B cell (primary cell): ENCODE measurements around the gene NPVF. TPM values are rescaled to one million over a fixed set of nuclear protein-coding genes. Genes with fewer than 3 reads are reported as not detected.

ENCODE experiments used
- ATAC-seq: fragments of 200-7000 bp; cut with Tn5 transposase; one replicate; pipeline ENCODE4 v1.10.0; 2021; ENCODE audit warnings: low read depth, mild to moderate bottlenecking, moderate number of reproducible peaks, moderate library complexity
- CTCF ChIA-PET: fragments of 350-600 bp; sonication (Branson Sonifier 250); formaldehyde crosslinking; loops from one replicate; lab custom pipeline; 2021; ENCODE audit warnings: antibody characterized with exemption, inconsistent platforms; lab: Charles Lee
- POLR2A ChIA-PET: fragments of 350-600 bp; sonication (Branson Sonifier 250); formaldehyde crosslinking; loops from one replicate; lab custom pipeline; 2021; ENCODE audit warnings: antibody characterized with exemption; lab: Charles Lee
- DNase-seq: peaks from one replicate; pipeline ENCODE4 v3.0.0; 2013
- H2AFZ ChIP-seq: 2 replicates; pipeline ENCODE4 v1.6.1; 2012; ENCODE audit warnings: mild to moderate bottlenecking, low read depth, low read length; ENCODE audit not compliant: insufficient read depth, poor library complexity, severe bottlenecking
- H3K27ac ChIP-seq, 2 donors: 1 replicate in 1 of 2; 2 replicates in 1 of 2; pipeline ENCODE4 v1.5.1; 2012 to 2013; ENCODE audit warnings: low read length in 2 of 2, mild to moderate bottlenecking in 2 of 2, moderate library complexity in 1 of 2
- H3K27me3 ChIP-seq, 4 experiments: fragments of 200-600 bp in 1 of 4; sonication (generic) in 1 of 4; replicated peaks in 1 of 4; 1 replicate in 2 of 4; 2 replicates in 2 of 4; pipeline versions ENCODE4 v1.6.1 to v1.7.0; 2013 to 2016; ENCODE audit warnings: low read length in 3 of 4, mild to moderate bottlenecking in 2 of 4, mixed read lengths in 1 of 4, moderate library complexity in 1 of 4; ENCODE audit not compliant: insufficient read depth in 4 of 4, control insufficient read depth in 3 of 4; ENCODE audit errors: control extremely low read depth in 1 of 4
- H3K36me3 ChIP-seq, 2 experiments: replicated peaks in 1 of 2; 1 replicate in 1 of 2; 2 replicates in 1 of 2; pipeline versions ENCODE4 v1.6.1 to v1.7.1; 2013; ENCODE audit warnings: low read length in 1 of 2; ENCODE audit not compliant: insufficient read depth in 2 of 2, control insufficient read depth in 1 of 2; ENCODE audit errors: control extremely low read depth in 1 of 2, extremely low read depth in 1 of 2
- H3K4me1 ChIP-seq, 2 donors: fragments of 200-600 bp in 1 of 2; sonication (generic) in 1 of 2; 1 replicate in 1 of 2; 2 replicates in 1 of 2; pipeline versions ENCODE4 v1.5.1 to v1.6.1; 2013 to 2017; ENCODE audit warnings: low read length in 2 of 2; ENCODE audit not compliant: control insufficient read depth in 2 of 2, insufficient read depth in 2 of 2
- H3K4me2 ChIP-seq: replicated peaks from 2 replicates; pipeline ENCODE3; 2012; ENCODE audit warnings: mild to moderate bottlenecking, low read depth, low read length; ENCODE audit not compliant: poor library complexity, severe bottlenecking
- H3K4me3 ChIP-seq, 5 experiments: fragments of 200-600 bp in 1 of 5; sonication (generic) in 1 of 5; 1 replicate in 3 of 5; 2 replicates in 2 of 5; pipeline versions ENCODE4 v1.5.1 to v1.7.0; 2011 to 2016; ENCODE audit warnings: low read length in 4 of 5, mild to moderate bottlenecking in 4 of 5, low read depth in 2 of 5, control low read depth in 1 of 5, moderate library complexity in 1 of 5; ENCODE audit not compliant: insufficient read depth in 1 of 5; ENCODE audit errors: control extremely low read depth in 1 of 5, extremely low read depth in 1 of 5
- H3K79me2 ChIP-seq: fragments of 200-600 bp; sonication (generic); one replicate; pipeline ENCODE4 v1.6.0; 2016; ENCODE audit warnings: low read length; ENCODE audit not compliant: control insufficient read depth, insufficient read depth
- H3K9ac ChIP-seq: fragments of 200-600 bp; sonication (generic); 2 replicates; pipeline ENCODE4 v1.6.1; 2017; ENCODE audit warnings: mild to moderate bottlenecking, low read length, moderate library complexity
- H3K9me3 ChIP-seq, 3 donors: one replicate each; pipeline versions ENCODE4 v1.6.1 to v1.7.1; 2013; ENCODE audit warnings: low read length in 2 of 3; ENCODE audit not compliant: control insufficient read depth in 2 of 3, insufficient read depth in 1 of 3; ENCODE audit errors: control extremely low read depth in 1 of 3
- H4K20me1 ChIP-seq: 2 replicates; pipeline ENCODE4 v1.6.0; 2012; ENCODE audit warnings: mild to moderate bottlenecking, low read length; ENCODE audit not compliant: insufficient read depth, control insufficient read depth, poor library complexity, severe bottlenecking
- H3K27ac Mint-ChIP-seq: one replicate; pipeline ENCODE4 v1.8.0; 2021; ENCODE audit warnings: mixed read lengths
- H3K27me3 Mint-ChIP-seq: one replicate; pipeline ENCODE4 v1.8.0; 2021; ENCODE audit warnings: mixed read lengths
- H3K4me1 Mint-ChIP-seq: one replicate; pipeline ENCODE4 v1.8.0; 2021; ENCODE audit warnings: mixed read lengths
- H3K4me3 Mint-ChIP-seq: one replicate; pipeline ENCODE4 v1.8.0; 2021; ENCODE audit warnings: mixed read lengths
- H3K9me3 Mint-ChIP-seq: one replicate; pipeline ENCODE4 v1.8.0; 2022; ENCODE audit warnings: mixed read lengths; ENCODE audit not compliant: insufficient read depth
- EZH2 ChIP-seq: IDR thresholded peaks from 2 replicates; pipeline ENCODE4 v1.6.1; 2012; ENCODE audit warnings: borderline replicate concordance, low read depth, mild to moderate bottlenecking, moderate library complexity, low read length; ENCODE audit not compliant: insufficient read depth, poor library complexity, severe bottlenecking
- WGBS: methylation state at CpG from one replicate; pipeline ENCODE4 v1.1.5; 2013; ENCODE audit warnings: missing lambda C conversion rate; ENCODE audit not compliant: insufficient coverage; 5-methylcytosine and 5-hydroxymethylcytosine counted together
- intact Hi-C: fragments of 100-400 bp; cut with micrococcal nuclease; formaldehyde crosslinking; loops from one replicate; pipeline ENCODE4 v1.10.0; 2022
- polyA plus RNA-seq: library from polyadenylated mRNA; depleted of rRNA; stranded (reverse); fragments of >200 nt; gene quantifications from 2 replicates; pipeline ENCODE4 v1.2.3, GENCODE V29; 2012
- total RNA-seq, 2 donors: library from RNA; stranded (reverse); fragments of 120-200 nt in 1 of 2; gene quantifications; 1 replicate in 1 of 2; 2 replicates in 1 of 2; pipeline versions ENCODE4 v1.2.3 to v1.2.4, GENCODE V29; 2013 to 2022
- TF ChIP-seq, protein P1 (sequence below): fragments of 200-600 bp; IDR thresholded peaks from one replicate; pipeline ENCODE4 v1.8.0; 2022; ENCODE audit warnings: antibody characterized with exemption, mild to moderate bottlenecking

NPVF gene
- total and polyA plus RNA-seq, 2 donors (not counting 1 experiment from before 2014, with no cell fraction given), result not detected

DNA sequence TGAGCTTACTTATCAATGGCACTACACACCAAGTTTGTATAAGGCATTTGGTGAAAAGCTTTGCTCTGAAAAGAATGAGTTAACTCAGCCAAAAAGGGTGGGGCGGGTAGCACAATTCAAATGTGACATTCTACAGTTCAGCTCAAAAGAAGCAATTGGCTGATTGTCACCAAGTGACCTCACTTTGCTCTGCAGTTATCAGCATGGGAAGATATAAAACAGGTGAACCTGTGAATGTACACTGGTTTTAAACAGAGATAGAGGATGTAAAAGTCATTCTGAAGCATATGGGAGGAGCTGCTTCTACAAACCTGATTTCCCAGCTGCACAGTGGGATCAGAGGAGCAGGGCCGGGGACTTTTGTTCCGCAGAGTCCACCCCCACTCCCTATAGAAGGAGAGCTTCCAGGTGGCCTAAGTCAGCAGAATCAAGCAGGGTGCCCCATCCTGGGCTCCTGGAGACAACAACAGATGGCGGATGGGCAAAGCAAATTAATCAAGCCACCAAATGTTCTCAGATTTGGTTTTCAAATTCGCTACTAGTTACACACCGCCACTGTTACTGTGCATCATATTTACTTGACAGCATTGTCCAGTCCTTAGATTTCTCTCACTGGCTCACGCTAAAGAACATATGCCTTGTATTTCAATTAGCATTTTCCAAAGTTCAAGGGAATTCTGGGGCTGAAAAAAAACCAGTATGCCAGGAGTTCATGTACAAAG, 27.5 kb upstream of the NPVF start:
- H2AFZ ChIP-seq, result no peak overlapping the region
- no peak overlapping the region for H3K4me3 Mint-ChIP-seq
- POLR2A ChIA-PET, result no interaction called here
- no peaks in the 10 kb centered on the region for H3K9me3 Mint-ChIP-seq
- no peak overlapping the region for H3K9ac ChIP-seq
- intact Hi-C loops, result no loop called here
- no peaks in the 10 kb centered on the region for H3K36me3 ChIP-seq
- TF ChIP-seq, protein P1, sequence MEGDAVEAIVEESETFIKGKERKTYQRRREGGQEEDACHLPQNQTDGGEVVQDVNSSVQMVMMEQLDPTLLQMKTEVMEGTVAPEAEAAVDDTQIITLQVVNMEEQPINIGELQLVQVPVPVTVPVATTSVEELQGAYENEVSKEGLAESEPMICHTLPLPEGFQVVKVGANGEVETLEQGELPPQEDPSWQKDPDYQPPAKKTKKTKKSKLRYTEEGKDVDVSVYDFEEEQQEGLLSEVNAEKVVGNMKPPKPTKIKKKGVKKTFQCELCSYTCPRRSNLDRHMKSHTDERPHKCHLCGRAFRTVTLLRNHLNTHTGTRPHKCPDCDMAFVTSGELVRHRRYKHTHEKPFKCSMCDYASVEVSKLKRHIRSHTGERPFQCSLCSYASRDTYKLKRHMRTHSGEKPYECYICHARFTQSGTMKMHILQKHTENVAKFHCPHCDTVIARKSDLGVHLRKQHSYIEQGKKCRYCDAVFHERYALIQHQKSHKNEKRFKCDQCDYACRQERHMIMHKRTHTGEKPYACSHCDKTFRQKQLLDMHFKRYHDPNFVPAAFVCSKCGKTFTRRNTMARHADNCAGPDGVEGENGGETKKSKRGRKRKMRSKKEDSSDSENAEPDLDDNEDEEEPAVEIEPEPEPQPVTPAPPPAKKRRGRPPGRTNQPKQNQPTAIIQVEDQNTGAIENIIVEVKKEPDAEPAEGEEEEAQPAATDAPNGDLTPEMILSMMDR, result no peak
- no peak for TF ChIP-seq EZH2
- H4K20me1 ChIP-seq, result no peaks in the 10 kb centered on the region
- ATAC-seq, result no peak
- no peak overlapping the region for H3K4me3 ChIP-seq
- no peak overlapping the region for H3K27ac Mint-ChIP-seq
- peaks cover under 1% of the 10 kb centered on the region for H3K4me1 Mint-ChIP-seq
- H3K4me1 ChIP-seq, result peaks cover 2 to 7% of the 10 kb centered on the region in 2 donors
- no peak for DNase-seq
- H3K27me3 ChIP-seq, result peaks cover 0 to 13% (median 3%) of the 10 kb centered on the region in 4 experiments
- CTCF ChIA-PET, result interaction anchor here (0.6 to 2.7 kb wide), 11 partner anchors 9 to 1707 kb away, joined by 3 to 12 read pairs (median 4); no protein-coding TSS in a partner anchor
- no peak overlapping the region for H3K4me2 ChIP-seq
- H3K79me2 ChIP-seq, result no peaks in the 10 kb centered on the region
- 99% methylated on average over 6 of the region's 7 CpGs for WGBS
- H3K27me3 Mint-ChIP-seq, result peaks cover 34% of the 10 kb centered on the region
- H3K9me3 ChIP-seq, result no peaks in the 10 kb centered on the region
- no peak overlapping the region for H3K27ac ChIP-seq

GRCh38 chr7:25254604-25255003, 26.3 kb upstream of the NPVF start:
- Histone ChIP-seq H4K20me1 (no peaks in the 10 kb centered on the region), H3K4me1 (peaks cover 0 to 3% of the 10 kb centered on the region in 2 donors), H3K9ac (no peak overlapping the region), H3K4me2 (no peak overlapping the region), H3K79me2 (no peaks in the 10 kb centered on the region), H3K9me3 (peaks cover 0 to under 1% (median 0%) of the 10 kb centered on the region in 3 donors), H3K36me3 (no peaks in the 10 kb centered on the region), H3K27me3 (peaks cover 0 to 7% (median 1%) of the 10 kb centered on the region in 4 experiments), H3K27ac (no peak overlapping the region), H3K4me3 (no peak overlapping the region), H2AFZ (no peak overlapping the region)
- Mint-ChIP-seq H3K27ac (no peak overlapping the region), H3K4me1 (no peaks in the 10 kb centered on the region), H3K27me3 (peaks cover 27% of the 10 kb centered on the region), H3K4me3 (no peak overlapping the region), H3K9me3 (no peaks in the 10 kb centered on the region)
- ATAC-seq, result no peak
- TF ChIP-seq, protein P1, result no peak
- TF ChIP-seq EZH2, result no peak
- CTCF ChIA-PET, result interaction anchor here (1.2 to 2.7 kb wide), 2 partner anchors 310 to 313 kb away, joined by 7 to 12 read pairs; no protein-coding TSS in a partner anchor
- no CpG with 5 or more reads among the region's 3 CpGs for WGBS
- POLR2A ChIA-PET, result no interaction called here
- no peak for DNase-seq
- intact Hi-C loops, result no loop called here
